Activated CD8-positive, alpha-beta memory T cell treated with anti-CD3 and anti-CD28 coated beads for 48 hours (primary cell): ENCODE measurements around the gene DLG2.

Experiments
- DNase-seq, 3 experiments: peaks; one replicate each; pipeline ENCODE4 v3.0.0-alpha.2; 2020; ENCODE audit warnings: low read depth in 2 of 3, low spot score in 2 of 3

Gene DLG2

DNA sequence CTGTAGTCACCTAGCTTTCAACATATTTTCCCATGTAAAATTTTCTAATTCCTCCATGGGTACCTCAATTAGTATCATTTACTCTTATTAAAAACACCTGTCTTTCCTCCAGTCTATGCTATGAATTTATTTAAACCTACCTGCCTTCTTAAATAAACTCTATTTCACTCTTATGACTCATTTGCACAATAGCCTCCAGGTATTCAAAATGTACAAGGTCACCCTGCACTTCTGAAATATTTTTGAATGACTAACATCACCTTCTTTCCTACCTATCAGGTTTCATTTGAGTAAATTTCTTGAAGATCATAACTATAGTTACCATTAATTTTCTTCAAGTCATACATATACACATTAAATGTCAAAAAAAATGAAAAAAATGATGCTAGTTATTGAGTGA lies 939.7 kb downstream of the DLG2 start:
- DNase-seq: no peak

DNA sequence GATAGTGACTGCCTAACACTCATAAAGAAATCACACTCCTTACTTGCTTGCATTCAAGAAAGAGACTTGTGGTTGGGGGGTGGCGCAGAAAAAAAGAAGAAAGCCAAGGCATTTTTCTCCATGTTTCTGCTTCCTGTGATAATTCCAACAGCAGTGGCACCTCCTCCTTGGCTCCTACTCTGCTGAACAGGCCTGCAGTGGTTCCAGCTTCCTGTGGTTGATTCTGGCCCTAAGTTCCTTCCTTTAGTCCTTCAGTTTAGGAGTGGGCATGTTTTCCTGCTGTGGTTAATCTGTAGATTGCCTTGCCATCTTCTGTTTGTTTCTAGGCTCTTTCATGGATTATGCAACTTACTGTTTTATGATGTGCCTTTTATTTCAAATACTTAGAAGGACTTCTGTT lies 940.4 kb downstream of the DLG2 start:
- no peak for DNase-seq

DNA sequence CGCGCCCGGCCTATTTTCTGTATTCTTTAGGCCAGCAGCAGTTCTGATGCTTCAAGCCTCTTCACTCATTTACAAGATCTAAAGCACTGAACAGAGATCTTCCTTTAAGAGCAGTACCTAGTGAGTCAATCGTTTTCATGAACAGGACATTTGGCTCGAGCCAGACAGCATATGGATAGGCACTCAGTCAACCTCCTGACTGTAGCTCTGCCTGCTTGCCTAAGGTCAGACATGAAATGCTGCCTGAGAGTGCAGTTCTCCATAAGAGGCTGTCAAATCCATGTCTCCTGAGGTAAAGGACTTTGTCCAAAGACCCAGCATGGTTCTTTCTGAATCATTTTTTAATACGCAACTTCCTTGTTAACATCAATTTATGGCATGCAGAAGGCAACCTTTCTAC lies 941.2 kb downstream of the DLG2 start:
- DNase-seq: no peak

- DNase-seq: no peak
Measured at GRCh38 chr11:84685149-84685548, 942.0 kb downstream of the DLG2 start.

DNA sequence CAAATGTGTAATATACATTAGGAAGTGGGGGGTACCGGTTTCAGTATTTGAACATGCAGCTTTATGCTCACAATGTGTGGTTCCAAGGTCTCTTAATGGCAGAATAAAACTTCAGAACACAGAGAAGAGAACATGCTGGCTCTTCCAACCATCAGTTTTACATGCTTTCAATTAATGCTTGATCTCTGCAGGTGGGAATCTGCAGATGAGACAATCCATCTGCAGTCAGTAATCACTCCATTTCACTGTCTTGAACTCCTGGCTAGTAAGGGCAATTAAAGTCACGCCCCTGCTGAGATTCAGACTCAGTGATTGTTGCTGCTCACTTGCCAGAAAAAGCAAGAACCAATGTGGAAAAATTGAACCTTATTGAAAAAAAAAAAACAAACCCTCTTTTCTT lies 945.7 kb downstream of the DLG2 start:
- DNase-seq: no peak

- no peak for DNase-seq
Measured at GRCh38 chr11:84675396-84676025, 951.6 kb downstream of the DLG2 start.

DNA sequence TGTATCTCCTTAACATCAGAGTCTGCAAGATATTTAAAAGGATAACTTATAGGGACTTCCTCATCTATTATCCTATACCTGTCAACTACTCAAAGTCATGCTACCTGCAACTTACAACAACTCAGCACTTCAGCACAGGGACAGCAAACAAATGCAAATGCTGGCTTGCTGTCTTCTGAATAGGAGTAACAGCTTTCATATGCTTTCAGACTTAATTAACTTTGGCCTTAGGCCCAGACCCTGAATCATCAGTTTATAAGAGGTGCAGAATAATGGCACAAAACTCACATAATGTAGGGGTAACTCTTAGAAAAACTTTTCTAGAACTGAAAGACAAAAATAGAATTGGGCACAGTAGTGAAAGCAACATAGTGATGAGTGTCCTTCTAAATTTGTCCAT lies 953.4 kb downstream of the DLG2 start:
- no peak for DNase-seq

DNA sequence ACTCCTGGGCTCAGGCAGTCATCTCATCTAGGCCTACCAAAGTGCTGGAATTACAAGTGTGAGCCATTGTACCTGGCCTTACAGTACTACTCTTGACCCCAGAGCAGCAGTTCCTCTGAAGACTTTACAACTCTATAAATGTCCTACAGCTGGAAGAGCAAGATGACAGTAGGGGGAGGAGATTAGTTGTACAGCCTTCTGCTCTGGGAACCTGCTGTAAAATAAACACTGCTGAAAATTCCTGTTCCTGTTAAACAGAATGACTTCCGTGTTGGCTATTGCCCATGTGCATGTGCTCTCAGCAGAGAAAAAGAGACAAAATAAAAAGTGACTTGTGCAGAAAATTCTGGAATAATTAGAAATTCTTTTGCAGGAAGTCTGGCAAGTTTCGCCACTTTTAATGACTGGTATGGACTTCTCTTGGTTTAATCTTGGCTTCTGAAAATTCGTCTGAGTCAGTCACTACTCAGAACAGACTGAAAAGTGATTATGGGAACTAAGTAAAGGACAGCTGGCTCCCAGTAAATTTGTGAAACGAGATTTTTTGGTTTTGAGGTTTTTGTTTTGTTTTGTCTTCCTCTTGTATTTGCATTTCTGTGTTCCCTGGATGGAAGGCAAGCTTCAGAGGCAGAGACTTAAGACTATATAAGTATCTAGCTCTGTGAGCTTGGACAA lies 955.7 kb downstream of the DLG2 start:
- no peak for DNase-seq

DNA sequence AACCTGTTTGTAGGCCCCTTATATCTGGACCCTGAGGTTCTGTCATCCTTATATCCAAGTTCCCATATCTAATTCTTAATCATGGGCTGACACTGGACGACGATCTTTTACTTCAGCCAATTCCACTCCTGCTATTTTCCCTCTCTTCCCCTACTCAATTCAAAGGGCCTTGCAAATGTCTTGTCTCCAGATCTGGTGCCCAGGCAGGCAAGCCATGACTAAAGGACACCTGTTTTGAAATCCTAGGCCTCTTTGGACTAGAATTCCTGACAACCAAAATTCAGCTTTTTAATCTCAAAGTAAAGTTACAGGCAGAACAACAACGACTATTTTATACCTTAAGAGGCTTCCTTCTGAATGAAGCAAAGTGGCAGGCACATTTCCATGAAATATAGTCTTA lies 963.4 kb downstream of the DLG2 start:
- no peak for DNase-seq

DNA sequence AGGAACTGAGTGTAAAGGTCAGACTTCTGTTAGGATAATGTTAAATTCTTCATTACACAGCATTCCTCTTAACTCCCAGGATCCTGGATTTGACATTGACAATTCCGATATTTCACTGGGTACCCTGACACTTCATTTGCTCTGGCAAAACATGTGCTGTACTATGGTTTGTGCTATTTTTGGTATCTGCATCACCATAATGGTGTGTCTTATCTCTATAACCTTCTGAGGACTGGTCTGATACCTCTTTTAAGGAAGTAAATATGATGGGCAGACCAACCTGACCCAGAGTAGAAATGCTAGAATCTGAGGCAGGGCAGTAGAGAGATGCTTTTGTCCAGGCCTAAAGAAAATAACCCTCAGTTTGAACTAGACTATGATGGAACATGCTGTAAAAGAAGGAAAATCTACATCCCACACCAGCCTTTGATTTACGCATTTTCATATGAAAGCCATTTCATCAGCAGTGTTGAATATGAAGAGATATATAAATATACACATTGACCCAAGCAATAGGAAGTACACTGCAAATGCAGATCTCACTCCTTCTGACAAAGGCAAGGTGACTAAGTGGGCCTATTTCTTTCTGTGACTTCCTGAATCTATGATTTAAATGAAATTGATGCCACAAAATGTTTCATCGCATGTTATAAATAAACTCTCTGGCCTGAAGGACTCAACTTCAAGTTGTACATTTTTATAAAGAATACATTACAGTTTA lies 966.7 kb downstream of the DLG2 start:
- DNase-seq: no peak

DNA sequence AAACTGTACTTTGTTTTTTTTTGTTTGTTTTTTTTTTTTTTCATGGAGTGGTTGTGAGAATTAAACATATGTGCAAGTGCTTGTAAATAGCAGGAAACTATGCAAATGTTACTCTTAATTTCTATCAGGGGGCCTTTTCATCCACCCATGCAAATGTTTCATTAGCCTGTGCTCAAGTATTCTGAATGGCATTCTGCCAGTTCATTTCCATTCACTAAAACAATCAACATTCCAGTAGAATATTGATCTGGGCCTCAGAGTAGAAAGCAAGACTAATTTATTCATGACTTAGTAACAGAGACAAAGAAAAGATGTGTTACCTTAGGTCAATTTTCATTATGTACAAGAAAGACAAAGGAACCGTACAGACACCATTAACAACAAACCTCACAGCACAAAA lies 971.4 kb downstream of the DLG2 start:
- DNase-seq: no peak

DNA sequence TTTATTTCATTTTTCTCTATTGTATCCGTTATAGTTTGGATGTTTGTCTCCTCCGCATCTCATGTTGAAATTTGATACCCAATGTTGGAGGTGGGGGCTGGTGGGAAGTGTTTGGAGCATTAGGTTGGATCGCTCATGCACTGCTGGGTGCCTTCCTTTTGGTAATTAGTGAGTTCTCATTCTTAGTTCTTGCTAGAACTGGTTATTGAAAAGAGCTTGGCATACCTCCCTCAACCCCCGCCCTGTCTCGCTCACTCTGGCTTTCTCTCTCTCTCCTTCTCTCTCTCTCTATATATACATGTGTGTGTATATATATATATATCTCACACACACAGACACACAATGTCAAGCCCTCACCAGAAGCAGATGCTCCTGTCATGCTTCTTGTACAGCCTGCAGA lies 978.7 kb downstream of the DLG2 start:
- no peak for DNase-seq

DNA sequence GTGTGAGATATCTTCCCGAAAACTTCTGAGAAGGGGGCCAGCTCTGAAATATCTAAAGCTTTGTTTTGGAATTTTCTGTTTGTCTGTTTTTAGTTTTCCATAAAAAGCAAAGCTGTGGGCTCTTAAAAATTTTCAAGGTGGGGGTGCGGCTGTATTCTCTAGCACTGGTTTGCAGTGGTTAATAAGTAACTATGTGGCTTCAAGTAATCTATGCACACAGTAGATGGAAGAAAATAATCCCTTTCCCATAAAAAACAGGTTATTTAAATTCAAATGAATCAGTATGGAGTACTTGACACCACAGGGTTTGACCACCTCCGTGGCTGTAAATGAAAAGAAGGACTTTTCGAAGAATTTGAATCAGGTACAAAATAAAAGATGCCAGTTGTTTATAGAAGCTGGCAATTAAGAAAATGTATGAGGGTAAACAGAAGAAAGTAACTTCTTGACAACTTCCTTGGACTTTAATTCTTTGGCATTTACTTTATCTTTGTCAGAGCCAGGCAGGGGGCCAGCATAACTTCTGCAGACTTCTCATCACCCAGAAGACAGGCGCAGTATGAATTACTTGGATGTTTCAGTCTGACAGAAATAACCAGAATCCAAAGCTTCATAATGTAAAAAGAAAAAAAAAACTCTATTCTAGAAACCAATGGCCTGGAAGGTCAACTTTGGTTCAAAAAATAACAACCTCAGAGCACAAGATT lies 981.0 kb downstream of the DLG2 start:
- no peak for DNase-seq

GRCh38 chr11:84642500-84642899 lies 984.6 kb downstream of the DLG2 start:
- DNase-seq: no peak

GRCh38 chr11:84634309-84634708 lies 992.8 kb downstream of the DLG2 start:
- no peak for DNase-seq

DNA sequence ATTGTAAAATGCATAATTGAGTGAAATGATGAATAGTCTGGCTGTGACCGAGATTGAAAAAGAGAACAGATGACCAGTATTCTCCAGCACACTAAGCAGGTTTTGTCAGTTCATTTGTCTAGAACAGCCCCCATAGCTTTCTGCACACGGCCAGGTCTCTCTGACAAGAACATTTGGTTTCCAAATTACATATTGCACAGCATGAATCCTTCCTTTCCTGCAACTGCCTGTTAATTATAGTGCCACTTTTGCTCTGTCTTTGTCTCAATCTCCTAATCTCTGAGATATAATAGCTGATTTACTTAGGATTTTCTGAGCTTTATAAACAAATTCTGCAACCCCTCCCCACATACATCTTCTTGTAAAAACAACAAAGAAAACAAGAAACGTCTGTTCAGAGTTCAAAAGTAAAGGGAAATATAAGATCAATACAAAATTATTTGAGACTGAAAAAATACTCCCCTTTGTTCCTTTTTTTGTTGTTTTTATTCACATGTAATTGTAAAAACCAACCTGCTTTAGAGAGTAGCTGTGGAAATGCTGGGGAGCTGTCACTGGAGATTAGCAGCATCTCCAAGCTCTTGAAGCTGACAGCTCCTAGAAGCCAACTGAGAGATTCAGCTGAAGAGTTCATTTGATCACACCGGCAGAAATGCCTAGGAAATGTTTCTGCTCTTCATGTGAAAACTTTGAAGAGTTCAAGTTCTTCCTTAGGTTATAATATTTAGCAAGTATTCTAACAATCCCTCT lies 998.1 kb downstream of the DLG2 start:
- no peak for DNase-seq

GRCh38 chr11:84626256-84626655 lies 1000.9 kb downstream of the DLG2 start:
- no peak for DNase-seq

- DNase-seq: no peak
Measured at GRCh38 chr11:84612645-84613044, 1014.5 kb downstream of the DLG2 start.

DNA sequence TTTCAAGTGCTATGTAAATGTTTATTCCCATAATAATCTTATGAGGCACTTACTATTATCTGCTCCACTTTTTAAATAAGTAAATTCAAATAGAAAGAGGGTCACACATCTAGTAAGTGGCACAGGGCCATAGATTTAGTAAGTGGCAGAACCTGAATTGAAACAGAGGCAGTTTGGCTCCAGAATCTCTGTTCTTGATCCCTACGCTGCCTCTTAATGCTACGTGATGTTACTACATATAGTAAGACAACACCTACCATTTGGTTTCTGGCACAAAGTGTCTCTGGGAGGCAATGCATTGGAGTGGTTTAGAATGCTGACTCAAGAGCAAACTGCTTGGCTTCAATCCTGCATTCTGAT lies 1018.3 kb downstream of the DLG2 start:
- DNase-seq: no peak

- DNase-seq: no peak
Measured at GRCh38 chr11:84607975-84608836, 1018.9 kb downstream of the DLG2 start.
